ENCODE data around the gene SLFN5.

- TF ChIP-seq, protein P1, sequence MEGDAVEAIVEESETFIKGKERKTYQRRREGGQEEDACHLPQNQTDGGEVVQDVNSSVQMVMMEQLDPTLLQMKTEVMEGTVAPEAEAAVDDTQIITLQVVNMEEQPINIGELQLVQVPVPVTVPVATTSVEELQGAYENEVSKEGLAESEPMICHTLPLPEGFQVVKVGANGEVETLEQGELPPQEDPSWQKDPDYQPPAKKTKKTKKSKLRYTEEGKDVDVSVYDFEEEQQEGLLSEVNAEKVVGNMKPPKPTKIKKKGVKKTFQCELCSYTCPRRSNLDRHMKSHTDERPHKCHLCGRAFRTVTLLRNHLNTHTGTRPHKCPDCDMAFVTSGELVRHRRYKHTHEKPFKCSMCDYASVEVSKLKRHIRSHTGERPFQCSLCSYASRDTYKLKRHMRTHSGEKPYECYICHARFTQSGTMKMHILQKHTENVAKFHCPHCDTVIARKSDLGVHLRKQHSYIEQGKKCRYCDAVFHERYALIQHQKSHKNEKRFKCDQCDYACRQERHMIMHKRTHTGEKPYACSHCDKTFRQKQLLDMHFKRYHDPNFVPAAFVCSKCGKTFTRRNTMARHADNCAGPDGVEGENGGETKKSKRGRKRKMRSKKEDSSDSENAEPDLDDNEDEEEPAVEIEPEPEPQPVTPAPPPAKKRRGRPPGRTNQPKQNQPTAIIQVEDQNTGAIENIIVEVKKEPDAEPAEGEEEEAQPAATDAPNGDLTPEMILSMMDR (conservative IDR thresholded peaks at IDR 0.05 in 1 of 2, IDR thresholded peaks at IDR 0.05 in 1 of 2; ENCODE audit: low read depth in 1 of 2, low read length in 2 of 2), result no peak
- TF ChIP-seq EZH2 (IDR thresholded peaks at IDR 0.05; ENCODE audit: low read length, missing control alignments), result no peak
Observed at GRCh38 chr17:35213412-35213940, 29.4 kb upstream of the SLFN5 start.
